MM.1S (cell line): ENCODE data around the gene PLA2G6.

ENCODE experiments used
- EZH2 ChIP-seq: fragments of 300-600 bp; sonication (generic); optimal IDR thresholded peaks from 2 replicates; pipeline ENCODE3; 2017; ENCODE audit warnings: low read depth, mild to moderate bottlenecking, antibody characterized with exemption, low read length, mixed read lengths
- EZH2phosphoT487 ChIP-seq: fragments of 300-600 bp; sonication (generic); IDR thresholded peaks from 2 replicates; pipeline ENCODE4 v1.6.1; 2018; ENCODE audit warnings: antibody characterized with exemption, low read length
- TF ChIP-seq, protein P1 (sequence below): fragments of 300-600 bp; sonication (generic); IDR thresholded peaks from 2 replicates; pipeline ENCODE4 v1.5.1; 2016; ENCODE audit warnings: antibody characterized with exemption, low read length, mixed read lengths

DNA sequence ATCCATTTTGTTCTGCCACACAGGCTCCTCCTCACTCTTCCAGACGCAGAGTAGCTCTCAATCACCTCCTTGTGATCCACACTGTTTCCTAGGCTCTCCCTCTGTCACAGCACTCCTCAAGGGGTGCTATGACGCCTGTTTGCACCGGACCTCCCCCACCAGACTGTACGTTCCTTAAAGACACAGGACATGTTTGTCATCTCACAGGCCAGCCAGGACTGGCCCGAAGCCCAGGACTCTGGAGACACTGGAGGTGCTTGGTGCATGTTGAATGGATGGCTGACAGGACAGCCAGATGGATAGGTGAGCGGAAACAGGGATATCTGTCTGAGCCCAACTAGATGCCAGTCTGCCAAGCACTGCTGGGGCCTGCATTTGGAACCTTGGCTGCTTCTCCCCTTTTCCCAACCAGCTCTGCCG lies 13.6 kb downstream of the PLA2G6 start:
- TF ChIP-seq, protein P1, sequence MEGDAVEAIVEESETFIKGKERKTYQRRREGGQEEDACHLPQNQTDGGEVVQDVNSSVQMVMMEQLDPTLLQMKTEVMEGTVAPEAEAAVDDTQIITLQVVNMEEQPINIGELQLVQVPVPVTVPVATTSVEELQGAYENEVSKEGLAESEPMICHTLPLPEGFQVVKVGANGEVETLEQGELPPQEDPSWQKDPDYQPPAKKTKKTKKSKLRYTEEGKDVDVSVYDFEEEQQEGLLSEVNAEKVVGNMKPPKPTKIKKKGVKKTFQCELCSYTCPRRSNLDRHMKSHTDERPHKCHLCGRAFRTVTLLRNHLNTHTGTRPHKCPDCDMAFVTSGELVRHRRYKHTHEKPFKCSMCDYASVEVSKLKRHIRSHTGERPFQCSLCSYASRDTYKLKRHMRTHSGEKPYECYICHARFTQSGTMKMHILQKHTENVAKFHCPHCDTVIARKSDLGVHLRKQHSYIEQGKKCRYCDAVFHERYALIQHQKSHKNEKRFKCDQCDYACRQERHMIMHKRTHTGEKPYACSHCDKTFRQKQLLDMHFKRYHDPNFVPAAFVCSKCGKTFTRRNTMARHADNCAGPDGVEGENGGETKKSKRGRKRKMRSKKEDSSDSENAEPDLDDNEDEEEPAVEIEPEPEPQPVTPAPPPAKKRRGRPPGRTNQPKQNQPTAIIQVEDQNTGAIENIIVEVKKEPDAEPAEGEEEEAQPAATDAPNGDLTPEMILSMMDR = no peak
- TF ChIP-seq EZH2phosphoT487 (no peak), EZH2 (no peak)
